IMR-90 (cell line): Measurements from ENCODE around the gene DGKB. TPM values are rescaled to one million over a fixed set of nuclear protein-coding genes. Genes with fewer than 3 reads are reported as not detected.

Experiments used
- ATAC-seq: fragments of 200-7000 bp; cut with Tn5 transposase; 2 replicates; pipeline ENCODE4 v1.9.1; 2020; ENCODE audit warnings: low read depth, mild to moderate bottlenecking, moderate library complexity
- BruUV-seq: library from RNA; stranded (reverse); fragments of 400-500 nt; replicated peaks from 2 replicates; lab custom pipeline; 2021; lab: Mats Ljungman, UMichigan
- CTCF ChIA-PET: fragments of 300-600 bp; formaldehyde crosslinking; extraction: SDS; loops from one replicate; lab custom pipeline; 2021; ENCODE audit warnings: antibody characterized with exemption; lab: Yijun Ruan, JAX
- POLR2A ChIA-PET: fragments of 300-600 bp; sonication (Branson Sonifier 250); formaldehyde crosslinking; loops from one replicate; lab custom pipeline; 2022; ENCODE audit warnings: antibody characterized with exemption; ENCODE audit not compliant: unreplicated experiment; lab: Charles Lee
- DNase-seq: peaks from one replicate; pipeline ENCODE4 v3.0.0; 2013
- H2AFZ ChIP-seq: replicated peaks from 2 replicates; pipeline ENCODE3; 2013; ENCODE audit warnings: low read length, mild to moderate bottlenecking; ENCODE audit not compliant: poor library complexity
- H2AK5ac ChIP-seq: 2 replicates; pipeline ENCODE4 v1.6.1; 2013; ENCODE audit warnings: low read depth, low read length, inconsistent platforms
- H2AK9ac ChIP-seq: replicated peaks from 2 replicates; pipeline ENCODE3; 2013; ENCODE audit warnings: mild to moderate bottlenecking, low read depth, low read length, moderate library complexity; ENCODE audit not compliant: poor library complexity
- H2BK120ac ChIP-seq: 2 replicates; pipeline ENCODE4 v1.6.1; 2013; ENCODE audit warnings: low read depth, low read length, inconsistent platforms
- H2BK15ac ChIP-seq: 3 replicates; pipeline ENCODE4 v1.6.1; 2013; ENCODE audit warnings: low read depth, low read length, inconsistent platforms
- H2BK20ac ChIP-seq: 2 replicates; pipeline ENCODE4 v1.6.1; 2013; ENCODE audit warnings: low read depth, mild to moderate bottlenecking, inconsistent platforms, low read length, moderate library complexity
- H2BK5ac ChIP-seq: 2 replicates; pipeline ENCODE4 v1.6.1; 2013; ENCODE audit warnings: mild to moderate bottlenecking, low read depth, low read length, inconsistent platforms; ENCODE audit not compliant: poor library complexity, severe bottlenecking
- H3K14ac ChIP-seq: replicated peaks from 2 replicates; pipeline ENCODE4 v1.6.1; 2013; ENCODE audit warnings: low read depth, low read length, inconsistent platforms
- H3K18ac ChIP-seq: 2 replicates; pipeline ENCODE4 v1.6.1; 2013; ENCODE audit warnings: low read depth, low read length, control low read depth
- H3K23ac ChIP-seq: 2 replicates; pipeline ENCODE4 v1.6.1; 2013; ENCODE audit warnings: low read depth, low read length, inconsistent platforms
- H3K27ac ChIP-seq: 2 replicates; pipeline ENCODE4 v1.5.1; 2013; ENCODE audit warnings: mild to moderate bottlenecking, control low read depth, low read length; ENCODE audit not compliant: insufficient read depth
- H3K27me3 ChIP-seq: 2 replicates; pipeline ENCODE4 v1.6.1; 2013; ENCODE audit warnings: low read length; ENCODE audit not compliant: control insufficient read depth, insufficient read depth
- H3K36me3 ChIP-seq: 2 replicates; pipeline ENCODE4 v1.6.1; 2013; ENCODE audit warnings: low read length, mixed read lengths; ENCODE audit not compliant: control insufficient read depth, insufficient read depth
- H3K4ac ChIP-seq: 2 replicates; pipeline ENCODE4 v1.6.1; 2013; ENCODE audit warnings: low read depth, low read length, inconsistent platforms
- H3K4me1 ChIP-seq: 2 replicates; pipeline ENCODE4 v1.6.1; 2013; ENCODE audit warnings: low read length, mixed read lengths; ENCODE audit not compliant: control insufficient read depth, insufficient read depth
- H3K4me2 ChIP-seq: 2 replicates; pipeline ENCODE4 v1.6.1; 2013; ENCODE audit warnings: low read depth, mild to moderate bottlenecking, control low read depth, low read length, moderate library complexity
- H3K4me3 ChIP-seq: 2 replicates; pipeline ENCODE4 v1.5.1; 2013; ENCODE audit warnings: low read depth, mild to moderate bottlenecking, control low read depth, low read length, moderate library complexity; ENCODE audit not compliant: insufficient read depth
- H3K56ac ChIP-seq: 2 replicates; pipeline ENCODE4 v1.6.1; 2013; ENCODE audit warnings: low read length, inconsistent platforms; ENCODE audit not compliant: insufficient read depth; ENCODE audit errors: extremely low read depth
- H3K79me1 ChIP-seq, 2 experiments: 2 replicates each; pipeline ENCODE4 v1.6.1; 2013; ENCODE audit warnings: low read length in 2 of 2, inconsistent platforms in 1 of 2, low read depth in 1 of 2
- H3K9ac ChIP-seq: 2 replicates; pipeline ENCODE4 v1.6.1; 2013; ENCODE audit warnings: low read depth, low read length, control low read depth
- H3K9me1 ChIP-seq: 2 replicates; pipeline ENCODE4 v1.6.1; 2013; ENCODE audit warnings: low read length, inconsistent platforms; ENCODE audit not compliant: insufficient read depth
- H3K9me3 ChIP-seq: 2 replicates; pipeline ENCODE4 v1.6.1; 2013; ENCODE audit warnings: low read length; ENCODE audit not compliant: control insufficient read depth, insufficient read depth
- H4K20me1 ChIP-seq: 2 replicates; pipeline ENCODE4 v1.6.1; 2013; ENCODE audit warnings: low read length, inconsistent platforms; ENCODE audit not compliant: insufficient read depth
- H4K5ac ChIP-seq: 2 replicates; pipeline ENCODE4 v1.6.1; 2013; ENCODE audit warnings: mild to moderate bottlenecking, low read depth, low read length, control low read depth
- H4K8ac ChIP-seq, 2 experiments: 2 replicates each; pipeline ENCODE4 v1.6.1; 2013; ENCODE audit warnings: low read depth in 2 of 2, low read length in 2 of 2, control low read depth in 1 of 2, inconsistent platforms in 1 of 2
- H4K91ac ChIP-seq: 2 replicates; pipeline ENCODE4 v1.6.1; 2013; ENCODE audit warnings: low read depth, low read length, inconsistent platforms; ENCODE audit not compliant: insufficient read depth
- BHLHE40 ChIP-seq: fragments of 150-350 bp; IDR thresholded peaks from 2 replicates; pipeline ENCODE4 v1.6.1; 2016; ENCODE audit warnings: mild to moderate bottlenecking, low read depth, low read length
- CEBPB ChIP-seq: IDR thresholded peaks from 2 replicates; pipeline ENCODE4 v1.6.1; 2012; ENCODE audit warnings: low read depth, low read length, improper control_type of control experiment
- CHD1 ChIP-seq: IDR thresholded peaks from 2 replicates; pipeline ENCODE4 v1.6.1; 2012; ENCODE audit warnings: low read depth, low read length, improper control_type of control experiment
- CTCF ChIP-seq: conservative IDR thresholded peaks from 2 replicates; pipeline ENCODE4 v1.5.1; 2012; ENCODE audit warnings: mild to moderate bottlenecking, low read depth, low read length, improper control_type of control experiment
- ELK1 ChIP-seq: fragments of 150-350 bp; IDR thresholded peaks from 2 replicates; pipeline ENCODE4 v1.6.1; 2016; ENCODE audit warnings: low read depth, mild to moderate bottlenecking, low read length, moderate library complexity, borderline replicate concordance
- FOS ChIP-seq: fragments of 150-350 bp; IDR thresholded peaks from 2 replicates; pipeline ENCODE4 v1.6.1; 2016; ENCODE audit warnings: low read depth, low read length
- MAFK ChIP-seq: IDR thresholded peaks from 2 replicates; pipeline ENCODE4 v1.6.1; 2012; ENCODE audit warnings: low read depth, low read length, improper control_type of control experiment
- MAZ ChIP-seq: IDR thresholded peaks from 2 replicates; pipeline ENCODE4 v1.6.1; 2012; ENCODE audit warnings: low read depth, mild to moderate bottlenecking, low read length, improper control_type of control experiment, moderate library complexity, borderline replicate concordance
- MXI1 ChIP-seq: IDR thresholded peaks from 2 replicates; pipeline ENCODE4 v1.6.1; 2012; ENCODE audit warnings: low read depth, mild to moderate bottlenecking, low read length, moderate library complexity, borderline replicate concordance
- NFE2L2 ChIP-seq: fragments of 150-350 bp; IDR thresholded peaks from 2 replicates; pipeline ENCODE4 v1.6.1; 2016; ENCODE audit warnings: low read depth, mild to moderate bottlenecking, low read length
- POLR2A ChIP-seq: IDR thresholded peaks from 2 replicates; pipeline ENCODE4 v1.6.1; 2012; ENCODE audit warnings: mild to moderate bottlenecking, low read depth, low read length
- RAD21 ChIP-seq: IDR thresholded peaks from 2 replicates; pipeline ENCODE4 v1.6.1; 2012; ENCODE audit warnings: low read length, improper control_type of control experiment
- RCOR1 ChIP-seq: IDR thresholded peaks from 2 replicates; pipeline ENCODE4 v1.6.1; 2012; ENCODE audit warnings: mild to moderate bottlenecking, low read length, improper control_type of control experiment; ENCODE audit not compliant: insufficient replicate concordance
- RFX5 ChIP-seq: IDR thresholded peaks from 2 replicates; pipeline ENCODE4 v1.8.0; 2012; ENCODE audit warnings: low read depth, mild to moderate bottlenecking, low read length, moderate library complexity
- SMC3 ChIP-seq: fragments of 150-350 bp; IDR thresholded peaks from 2 replicates; pipeline ENCODE4 v1.6.1; 2016; ENCODE audit warnings: low read depth, mild to moderate bottlenecking, antibody characterized with exemption, low read length, moderate library complexity
- WGBS, 2 experiments: methylation state at CpG; one replicate each; pipeline versions ENCODE4 v1.1.5 to v1.1.7; 2013; ENCODE audit warnings: missing lambda C conversion rate in 2 of 2; ENCODE audit not compliant: insufficient read length in 1 of 2; ENCODE audit errors: extremely low coverage in 2 of 2; 5-methylcytosine and 5-hydroxymethylcytosine counted together
- dilution Hi-C: fragments of 300-500 bp; cut with HindIII; formaldehyde crosslinking; loops from one replicate; pipeline ENCODE4 v1.14.3; 2018; ENCODE audit warnings: low sequenced_read_pairs; ENCODE audit not compliant: unreplicated experiment
- in situ Hi-C: fragments of 300-500 bp; cut with MboI; formaldehyde crosslinking; loops from 3 replicates; pipeline ENCODE4 v1.14.3; 2019; ENCODE audit warnings: low sequenced_read_pairs, inconsistent platforms, mixed read lengths
- intact Hi-C: fragments of 100-400 bp; cut with micrococcal nuclease; formaldehyde crosslinking; loops from 2 replicates; pipeline ENCODE4 v1.10.0; 2022
- polyA plus RNA-seq, 3 experiments: library from polyadenylated mRNA; depleted of rRNA; stranded (reverse); fragments of >200 nt; gene quantifications; 2 replicates each; pipeline ENCODE4 v1.2.3, GENCODE V29; 2012; ENCODE audit warnings: low replicate concordance in 1 of 3
- total RNA-seq: library from RNA; depleted of rRNA; stranded (reverse); fragments of >200 nt; gene quantifications from 2 replicates; pipeline ENCODE4 v1.2.3, GENCODE V29; 2012
- TF ChIP-seq, protein P1 (sequence below): fragments of 150-350 bp; IDR thresholded peaks from 2 replicates; pipeline ENCODE4 v1.6.1; 2017; ENCODE audit warnings: mild to moderate bottlenecking, antibody characterized with exemption, low read length, low read depth

The DGKB gene
- total and polyA plus RNA-seq, 2 of the 4 experiments (the other 2 are of a cell fraction) = not detected

GRCh38 chr7:14861456-14861855 lies 41.1 kb downstream of the DGKB start:
- Histone ChIP-seq H4K20me1 (no peaks in the 10 kb centered on the region), H3K9me1 (no peaks in the 10 kb centered on the region), H3K4me2 (no peak overlapping the region), H4K91ac (no peak overlapping the region), H2AK9ac (no peak overlapping the region), H3K4me3 (no peak overlapping the region), H2BK20ac (no peak overlapping the region), H3K18ac (no peak overlapping the region), H3K36me3 (no peaks in the 10 kb centered on the region), H3K4me1 (no peaks in the 10 kb centered on the region), H3K56ac (no peak overlapping the region), H3K27me3 (no peaks in the 10 kb centered on the region), H2AFZ (no peak overlapping the region), H3K27ac (no peak overlapping the region), H3K9ac (no peak overlapping the region), H3K23ac (no peak overlapping the region), H3K79me1 (no peaks in the 10 kb centered on the region), H3K14ac (no peak overlapping the region), H3K4ac (no peak overlapping the region), H3K9me3 (no peaks in the 10 kb centered on the region; the same call in 1 of the 2 replicates), H2AK5ac (no peak overlapping the region), H2BK15ac (no peak overlapping the region), H2BK120ac (no peak overlapping the region), H2BK5ac (no peak overlapping the region), H4K5ac (no peak overlapping the region), H4K8ac (no peak overlapping the region)
- intact Hi-C loops (no loop called here), in situ Hi-C loops (no loop called here), dilution Hi-C loops (no loop called here)
- POLR2A ChIA-PET = no interaction called here
- BruUV-seq = no TSS peak
- DNase-seq (no peak), ATAC-seq (no peak)
- no CpG with 5 or more reads among the region's 1 CpG for WGBS, 2 experiments
- no peak for TF ChIP-seq FOS
- TF ChIP-seq SMC3 = no peak
- TF ChIP-seq POLR2A = no peak
- TF ChIP-seq RFX5 = no peak
- TF ChIP-seq MAFK = no peak
- TF ChIP-seq NFE2L2 = no peak
- no peak for TF ChIP-seq CTCF
- TF ChIP-seq MAZ = no peak
- no peak for TF ChIP-seq RCOR1
- TF ChIP-seq, protein P1, sequence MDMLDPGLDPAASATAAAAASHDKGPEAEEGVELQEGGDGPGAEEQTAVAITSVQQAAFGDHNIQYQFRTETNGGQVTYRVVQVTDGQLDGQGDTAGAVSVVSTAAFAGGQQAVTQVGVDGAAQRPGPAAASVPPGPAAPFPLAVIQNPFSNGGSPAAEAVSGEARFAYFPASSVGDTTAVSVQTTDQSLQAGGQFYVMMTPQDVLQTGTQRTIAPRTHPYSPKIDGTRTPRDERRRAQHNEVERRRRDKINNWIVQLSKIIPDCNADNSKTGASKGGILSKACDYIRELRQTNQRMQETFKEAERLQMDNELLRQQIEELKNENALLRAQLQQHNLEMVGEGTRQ = no peak
- TF ChIP-seq ELK1 = no peak
- TF ChIP-seq CHD1 = no peak
- no peak for TF ChIP-seq CEBPB
- no peak for TF ChIP-seq RAD21
- no peak for TF ChIP-seq BHLHE40
- TF ChIP-seq MXI1 = no peak
- CTCF ChIA-PET = no interaction called here
